ENCODE measurements around the gene SND1. TPM values are rescaled to one million over a fixed set of nuclear protein-coding genes. Genes with fewer than 3 reads are reported as not detected.
A peak's percentile ranks its signal among the peaks of the same experiment; 100 is the strongest.

SND1 gene
- total RNA-seq, 6 experiments from 2014 or later: 77.5 to 150 (median 126) TPM

GRCh38 chr7:127678337-127678736 is 26.3 kb downstream of the SND1 start:
- no peaks in the 10 kb centered on the region for H3K9me3 ChIP-seq
- H3K36me3 ChIP-seq: peaks cover 0 to 8% (median 0%) of the 10 kb centered on the region in 4 donors
- peaks cover 0 to 18% (median 6%) of the 10 kb centered on the region in 4 donors for H3K4me1 ChIP-seq
- intact Hi-C loops (cut with DNase I): no loop called here
- peak in 1 of 4 donors; percentile 35 for ATAC-seq
- H3K27me3 ChIP-seq: no peaks in the 10 kb centered on the region
- no peak overlapping the region for H3K4me3 ChIP-seq
- H3K27ac ChIP-seq: no peak overlapping the region
- 78% methylated on average over 6 of the region's 6 CpGs for WGBS (ENCODE audit: insufficient coverage, low coverage, low lambda C conversion rate, missing lambda C conversion rate)
- no peak for DNase-seq
- no peak for TF ChIP-seq POLR2A (IDR thresholded peaks at IDR 0.05)

GRCh38 chr7:127678947-127679346 is 27.0 kb downstream of the SND1 start:
- intact Hi-C loops (cut with DNase I): no loop called here
- H3K36me3 ChIP-seq: peaks cover 0 to 8% (median 0%) of the 10 kb centered on the region in 4 donors
- H3K4me1 ChIP-seq: peaks cover 0 to 18% (median 6%) of the 10 kb centered on the region in 4 donors
- ATAC-seq (no peak), DNase-seq (no peak)
- H3K4me3 ChIP-seq: no peak overlapping the region
- TF ChIP-seq POLR2A (IDR thresholded peaks at IDR 0.05): no peak
- TF ChIP-seq, protein P1, sequence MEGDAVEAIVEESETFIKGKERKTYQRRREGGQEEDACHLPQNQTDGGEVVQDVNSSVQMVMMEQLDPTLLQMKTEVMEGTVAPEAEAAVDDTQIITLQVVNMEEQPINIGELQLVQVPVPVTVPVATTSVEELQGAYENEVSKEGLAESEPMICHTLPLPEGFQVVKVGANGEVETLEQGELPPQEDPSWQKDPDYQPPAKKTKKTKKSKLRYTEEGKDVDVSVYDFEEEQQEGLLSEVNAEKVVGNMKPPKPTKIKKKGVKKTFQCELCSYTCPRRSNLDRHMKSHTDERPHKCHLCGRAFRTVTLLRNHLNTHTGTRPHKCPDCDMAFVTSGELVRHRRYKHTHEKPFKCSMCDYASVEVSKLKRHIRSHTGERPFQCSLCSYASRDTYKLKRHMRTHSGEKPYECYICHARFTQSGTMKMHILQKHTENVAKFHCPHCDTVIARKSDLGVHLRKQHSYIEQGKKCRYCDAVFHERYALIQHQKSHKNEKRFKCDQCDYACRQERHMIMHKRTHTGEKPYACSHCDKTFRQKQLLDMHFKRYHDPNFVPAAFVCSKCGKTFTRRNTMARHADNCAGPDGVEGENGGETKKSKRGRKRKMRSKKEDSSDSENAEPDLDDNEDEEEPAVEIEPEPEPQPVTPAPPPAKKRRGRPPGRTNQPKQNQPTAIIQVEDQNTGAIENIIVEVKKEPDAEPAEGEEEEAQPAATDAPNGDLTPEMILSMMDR (IDR thresholded peaks at IDR 0.05): no peak
- H3K27me3 ChIP-seq: no peaks in the 10 kb centered on the region
- H3K27ac ChIP-seq: no peak overlapping the region
- H3K9me3 ChIP-seq: no peaks in the 10 kb centered on the region
- WGBS (ENCODE audit: insufficient coverage, low coverage, low lambda C conversion rate, missing lambda C conversion rate): 89% methylated on average over 3 of the region's 3 CpGs

- ATAC-seq (no peak), DNase-seq (no peak)
- Histone ChIP-seq H3K4me3 (no peak overlapping the region), H3K9me3 (no peaks in the 10 kb centered on the region), H3K4me1 (peaks cover 0 to 23% (median 6%) of the 10 kb centered on the region in 4 donors), H3K27me3 (no peaks in the 10 kb centered on the region), H3K27ac (no peak overlapping the region), H3K36me3 (peaks cover 0 to 8% (median 0%) of the 10 kb centered on the region in 4 donors)
- intact Hi-C loops (cut with DNase I): no loop called here
- 95% methylated on average over 3 of the region's 3 CpGs for WGBS (ENCODE audit: insufficient coverage, low coverage, low lambda C conversion rate, missing lambda C conversion rate)
- TF ChIP-seq, protein P1 (IDR thresholded peaks at IDR 0.05): no peak
- no peak for TF ChIP-seq POLR2A (IDR thresholded peaks at IDR 0.05)
Measured at GRCh38 chr7:127680983-127681382, 29.0 kb downstream of the SND1 start.

DNA sequence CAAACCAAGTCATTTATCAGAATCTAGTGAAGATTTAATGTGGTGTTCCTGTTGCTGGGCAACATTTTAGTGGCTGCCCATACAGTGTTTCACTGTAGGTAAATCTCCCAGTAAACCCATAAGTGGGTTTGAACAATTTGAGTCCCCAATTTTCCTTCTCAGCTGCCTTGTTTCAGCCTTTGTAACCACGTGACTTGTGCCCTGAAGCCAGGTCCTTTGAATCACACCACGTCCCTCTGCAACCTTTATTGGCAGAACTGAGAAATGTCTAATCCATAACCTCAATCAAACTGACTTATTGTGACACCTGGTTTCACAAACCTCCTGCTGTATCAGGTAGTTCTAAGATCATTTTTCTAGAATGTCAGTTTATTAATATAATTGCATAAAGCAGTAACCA is 30.1 kb downstream of the SND1 start:
- Histone ChIP-seq H3K27me3 (no peaks in the 10 kb centered on the region), H3K9me3 (no peaks in the 10 kb centered on the region), H3K4me1 (peaks cover 0 to 23% (median 6%) of the 10 kb centered on the region in 4 donors), H3K4me3 (no peak overlapping the region), H3K27ac (no peak overlapping the region), H3K36me3 (peaks cover 0 to 10% (median 2%) of the 10 kb centered on the region in 4 donors)
- ATAC-seq: peak in 3 of 4 donors; percentile 41 to 83 (median 73)
- peak in 1 of 3 donors; percentile 51 for DNase-seq
- WGBS (ENCODE audit: insufficient coverage, low coverage, low lambda C conversion rate, missing lambda C conversion rate): 50% methylated on average over 2 of the region's 2 CpGs
- no peak for TF ChIP-seq POLR2A (IDR thresholded peaks at IDR 0.05)
- TF ChIP-seq, protein P1 (IDR thresholded peaks at IDR 0.05): no peak
- intact Hi-C loops (cut with DNase I): no loop called here

DNA sequence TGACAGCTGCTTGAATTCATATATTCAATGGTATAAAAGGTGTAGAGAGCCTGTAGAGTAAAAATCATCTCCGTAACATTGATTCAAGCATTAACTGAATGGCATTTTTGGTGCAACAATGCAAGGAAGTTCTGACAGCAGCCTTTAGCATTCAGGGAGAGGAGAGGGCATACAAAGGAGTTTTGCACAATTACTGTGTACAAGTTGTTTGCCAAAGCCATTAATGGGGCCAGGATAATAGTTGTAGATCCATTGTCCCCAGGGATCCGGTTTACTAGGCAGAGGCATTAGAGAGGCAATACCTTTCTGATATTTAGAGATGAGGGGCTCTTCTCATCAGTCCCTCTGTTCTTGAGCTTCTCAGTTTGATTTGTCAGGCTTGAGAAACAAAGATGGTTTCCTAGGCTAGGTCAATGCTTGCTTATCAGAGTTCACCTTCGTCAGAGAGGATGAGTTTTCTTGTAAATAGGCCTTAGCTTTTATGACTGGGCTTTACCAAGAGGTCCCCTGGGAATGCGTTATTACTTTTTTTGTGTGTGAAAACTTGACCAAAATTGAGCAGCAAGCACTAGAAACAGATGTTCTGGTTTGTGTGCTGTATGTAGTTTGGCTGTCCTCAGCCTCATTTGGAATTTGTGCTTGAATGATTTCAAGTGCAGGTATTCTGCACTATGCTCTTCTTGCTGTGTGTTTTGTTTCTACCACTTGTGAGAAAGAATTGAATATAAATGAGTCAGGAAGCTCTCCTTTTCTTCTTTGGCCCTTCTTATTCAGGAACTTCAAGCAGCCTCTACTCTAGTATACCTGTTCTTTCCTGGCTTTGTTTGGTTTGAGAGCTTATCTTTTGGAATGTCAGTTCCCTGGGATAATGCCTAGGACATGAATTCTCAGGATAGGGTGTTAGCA is 32.0 kb downstream of the SND1 start:
- Histone ChIP-seq H3K36me3 (peaks cover 0 to 12% (median 7%) of the 10 kb centered on the region in 4 donors), H3K4me1 (peaks cover 0 to 23% (median 6%) of the 10 kb centered on the region in 4 donors), H3K9me3 (no peaks in the 10 kb centered on the region), H3K27ac (no peak overlapping the region), H3K4me3 (no peak overlapping the region), H3K27me3 (no peaks in the 10 kb centered on the region)
- intact Hi-C loops (cut with DNase I): no loop called here
- WGBS (ENCODE audit: insufficient coverage, low coverage, low lambda C conversion rate, missing lambda C conversion rate): 80% methylated on average over 4 of the region's 4 CpGs
- no peak for ATAC-seq
- TF ChIP-seq POLR2A (IDR thresholded peaks at IDR 0.05): no peak
- TF ChIP-seq, protein P1 (IDR thresholded peaks at IDR 0.05): no peak
- DNase-seq: no peak

All from right lobe of liver (tissue), 6 donors.